ENCODE results near the gene SORCS2.

Gene SORCS2

GRCh38 chr4:7609316-7609715, 417.0 kb downstream of the SORCS2 start:
- no peak for DNase-seq (ENCODE audit: extremely low read depth, low read depth)
- TF ChIP-seq CTCF (IDR thresholded peaks at IDR 0.05; ENCODE audit: low read depth, low read length): no peak

DNA sequence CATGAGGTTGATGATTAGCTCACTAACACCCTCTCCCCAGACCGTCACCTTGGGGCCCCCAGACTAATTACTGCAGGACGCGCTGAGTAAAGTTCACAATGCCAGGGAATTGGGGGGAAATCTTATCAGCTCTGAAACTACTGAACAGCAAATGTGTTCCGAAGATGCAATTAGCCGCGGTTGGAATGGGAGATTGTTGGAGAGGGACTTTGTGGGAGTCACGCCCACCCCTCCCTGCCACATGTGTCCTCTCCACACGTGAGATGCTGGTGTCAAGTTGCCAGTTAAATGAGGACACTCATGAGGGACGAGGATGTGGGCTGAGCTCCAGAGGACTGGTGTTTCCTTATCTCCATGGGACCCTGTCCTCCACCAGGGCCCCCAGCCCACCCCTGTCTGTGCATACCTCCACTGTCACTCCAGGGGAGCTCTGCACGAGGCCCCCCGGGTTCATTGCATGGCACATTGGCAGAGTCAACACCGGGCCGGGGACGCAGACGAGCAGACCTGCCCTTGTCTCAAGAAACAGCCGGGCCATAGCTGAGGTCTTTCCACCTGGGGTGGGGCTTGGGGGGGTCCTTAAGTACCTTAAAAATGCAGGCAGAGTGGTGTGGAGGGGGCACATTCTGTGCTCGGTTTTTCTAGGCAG, 417.8 kb downstream of the SORCS2 start:
- DNase-seq (ENCODE audit: extremely low read depth, low read depth): no peak
- no peak for TF ChIP-seq CTCF (IDR thresholded peaks at IDR 0.05; ENCODE audit: low read depth, low read length)

DNA sequence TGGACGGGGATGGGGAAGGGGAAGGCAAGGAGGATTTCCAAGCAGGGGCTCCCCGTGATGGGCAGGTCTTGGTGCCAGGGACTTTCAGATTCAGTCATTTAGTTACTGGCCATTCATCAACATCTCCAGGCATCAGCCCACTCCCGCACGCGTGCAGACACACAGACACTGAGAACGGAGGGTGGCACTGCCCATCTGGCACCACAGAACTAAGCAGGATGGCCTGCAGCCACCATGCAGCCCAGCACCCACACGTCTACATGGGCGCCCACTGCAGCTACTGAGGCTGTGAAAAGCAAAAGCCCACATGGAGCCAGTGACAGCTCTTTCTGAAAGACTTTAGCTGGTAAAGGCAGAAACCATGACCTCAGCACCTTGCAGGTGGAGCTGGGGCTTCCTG, 418.5 kb downstream of the SORCS2 start:
- DNase-seq (ENCODE audit: extremely low read depth, low read depth): no peak

DNA sequence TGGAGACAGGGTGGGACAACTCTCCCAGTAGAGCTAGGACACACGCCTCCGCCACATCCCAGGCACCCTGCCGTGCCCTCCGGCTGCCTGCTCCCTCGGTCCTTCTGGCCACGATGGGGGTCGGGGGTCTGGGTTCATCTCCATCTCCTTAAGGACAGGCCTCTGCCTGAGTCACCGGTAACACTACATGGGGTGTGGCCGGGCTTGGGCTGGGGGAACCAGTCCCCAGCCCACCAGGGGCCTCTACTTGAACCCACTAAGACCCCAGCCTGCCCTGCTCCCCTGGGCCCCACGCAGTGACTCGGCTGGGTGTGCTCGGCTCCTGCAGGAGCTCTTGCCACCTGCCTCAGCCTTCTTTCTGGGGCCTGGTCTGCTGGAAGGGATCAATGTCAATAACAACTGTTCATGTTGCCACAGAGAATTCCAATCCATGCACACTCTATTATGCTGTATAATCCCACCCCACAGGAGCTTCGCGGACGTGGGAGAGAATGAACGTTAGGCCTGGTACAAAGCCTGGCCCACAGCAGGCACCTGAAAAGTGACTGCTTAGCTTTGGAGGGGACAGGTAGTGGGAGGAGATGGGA, 420.1 kb downstream of the SORCS2 start:
- no peak for TF ChIP-seq CTCF (IDR thresholded peaks at IDR 0.05; ENCODE audit: low read depth, low read length)

More for the DNA sequence above, 418.5 kb downstream of the SORCS2 start:
- TF ChIP-seq CTCF (IDR thresholded peaks at IDR 0.05; ENCODE audit: low read depth, low read length): no peak

GRCh38 chr4:7614350-7614949, 422.1 kb downstream of the SORCS2 start:
- DNase-seq (ENCODE audit: extremely low read depth, low read depth): no peak
- no peak for TF ChIP-seq CTCF (IDR thresholded peaks at IDR 0.05; ENCODE audit: low read depth, low read length)

More for the DNA sequence above, 420.1 kb downstream of the SORCS2 start:
- no peak for DNase-seq (ENCODE audit: extremely low read depth, low read depth)

DNA sequence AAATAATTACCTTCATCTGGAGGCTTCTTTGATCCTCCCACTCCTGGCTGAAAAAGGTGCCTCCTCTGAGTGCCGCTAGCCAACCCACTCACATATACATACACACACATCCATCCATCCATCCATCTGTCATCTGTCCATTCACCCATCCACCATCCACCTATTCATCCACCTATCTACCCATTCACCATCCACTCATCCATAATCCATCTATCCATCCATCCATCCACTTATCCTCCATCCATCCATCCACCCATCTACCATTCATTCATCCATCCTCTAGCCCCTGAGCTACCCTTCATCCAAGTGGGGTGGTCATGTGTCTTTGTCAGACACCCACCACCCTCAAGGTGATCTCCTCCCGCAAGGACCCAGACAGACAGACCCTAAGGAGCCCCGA, 423.9 kb downstream of the SORCS2 start:
- no peak for DNase-seq (ENCODE audit: extremely low read depth, low read depth)
- TF ChIP-seq CTCF (IDR thresholded peaks at IDR 0.05; ENCODE audit: low read depth, low read length): no peak

DNA sequence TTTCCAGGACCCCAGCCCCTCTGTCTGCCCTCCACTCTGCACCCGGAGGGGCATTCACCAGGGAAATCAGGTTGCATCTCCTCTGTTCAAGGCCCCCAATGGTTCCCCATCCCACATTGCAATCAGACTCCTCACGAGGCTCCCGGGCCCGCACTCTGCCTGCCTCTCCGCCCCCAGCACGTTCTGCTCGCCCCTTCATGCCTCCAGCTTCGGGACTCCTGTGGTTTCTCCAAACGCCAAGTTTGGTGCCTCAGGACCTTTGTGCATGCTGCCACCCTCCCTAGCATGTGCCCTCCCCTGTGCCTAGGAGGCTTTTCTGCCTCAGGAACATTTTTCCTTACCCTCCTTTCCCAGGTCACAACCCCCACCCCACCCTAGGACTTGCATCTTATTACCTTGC, 426.0 kb downstream of the SORCS2 start:
- no peak for TF ChIP-seq CTCF (IDR thresholded peaks at IDR 0.05; ENCODE audit: low read depth, low read length)
- DNase-seq (ENCODE audit: extremely low read depth, low read depth): no peak

Measured in AG09319 (cell line).